H9 (cell line): ENCODE measurements around the gene LHX4. TPM values are rescaled to one million over a fixed set of nuclear protein-coding genes. Genes with fewer than 3 reads are reported as not detected.
A peak's percentile ranks its signal among the peaks of the same experiment; 100 is the strongest.

Experiments used
- DNase-seq: peaks from one replicate; pipeline ENCODE4 v3.0.0-alpha.2; 2017
- H2AFZ ChIP-seq: one replicate; pipeline ENCODE4 v1.6.1; 2013; ENCODE audit warnings: mild to moderate bottlenecking, low read length, control low read depth, moderate library complexity
- H2AK5ac ChIP-seq: 2 replicates; pipeline ENCODE4 v1.6.1; 2013; ENCODE audit warnings: low read length, control low read depth, mixed read lengths; ENCODE audit not compliant: insufficient read length
- H2BK120ac ChIP-seq: one replicate; pipeline ENCODE4 v1.6.1; 2013; ENCODE audit warnings: low read depth, mild to moderate bottlenecking, low read length, control low read depth, inconsistent platforms; ENCODE audit not compliant: poor library complexity, severe bottlenecking
- H2BK12ac ChIP-seq: 2 replicates; pipeline ENCODE4 v1.6.1; 2013; ENCODE audit warnings: low read length, control low read depth, mixed read lengths, low read depth; ENCODE audit not compliant: insufficient read length
- H2BK15ac ChIP-seq: 2 replicates; pipeline ENCODE4 v1.6.1; 2013; ENCODE audit warnings: low read depth, low read length, control low read depth
- H2BK20ac ChIP-seq: one replicate; pipeline ENCODE4 v1.6.1; 2013; ENCODE audit warnings: low read depth, mild to moderate bottlenecking, low read length, control low read depth, inconsistent platforms; ENCODE audit not compliant: poor library complexity, severe bottlenecking
- H2BK5ac ChIP-seq: 2 replicates; pipeline ENCODE4 v1.6.1; 2013; ENCODE audit warnings: low read length, control low read depth, mixed read lengths; ENCODE audit not compliant: insufficient read length
- H3K14ac ChIP-seq: 2 replicates; pipeline ENCODE4 v1.6.1; 2013; ENCODE audit warnings: low read length, control low read depth; ENCODE audit not compliant: insufficient read depth
- H3K18ac ChIP-seq: 2 replicates; pipeline ENCODE4 v1.6.1; 2013; ENCODE audit warnings: low read depth, mild to moderate bottlenecking, mixed read lengths, low read length, control low read depth; ENCODE audit not compliant: insufficient read length
- H3K23ac ChIP-seq: 2 replicates; pipeline ENCODE4 v1.6.1; 2013; ENCODE audit warnings: low read length, control low read depth, mixed read lengths, low read depth; ENCODE audit not compliant: insufficient read length
- H3K23me2 ChIP-seq: 2 replicates; pipeline ENCODE4 v1.6.1; 2013; ENCODE audit warnings: low read depth, mild to moderate bottlenecking, mixed read lengths, low read length, control low read depth; ENCODE audit not compliant: insufficient read length, poor library complexity, severe bottlenecking
- H3K27ac ChIP-seq: 2 replicates; pipeline ENCODE4 v1.5.1; 2013; ENCODE audit warnings: low read length, control low read depth, mixed read lengths, low read depth; ENCODE audit not compliant: insufficient read length
- H3K27me3 ChIP-seq: 2 replicates; pipeline ENCODE4 v1.6.1; 2013; ENCODE audit warnings: low read length, control low read depth, inconsistent platforms; ENCODE audit not compliant: insufficient read depth
- H3K4ac ChIP-seq: 2 replicates; pipeline ENCODE4 v1.6.1; 2013; ENCODE audit warnings: low read depth, mild to moderate bottlenecking, control low read depth, inconsistent platforms, low read length, moderate library complexity
- H3K4me1 ChIP-seq: 2 replicates; pipeline ENCODE4 v1.6.1; 2013; ENCODE audit warnings: low read length, control low read depth, inconsistent platforms; ENCODE audit not compliant: insufficient read depth
- H3K4me2 ChIP-seq: 2 replicates; pipeline ENCODE4 v1.6.1; 2013; ENCODE audit warnings: low read length, control low read depth, mixed read lengths; ENCODE audit not compliant: insufficient read length, insufficient read depth
- H3K56ac ChIP-seq: 2 replicates; pipeline ENCODE4 v1.6.1; 2013; ENCODE audit warnings: low read depth, mild to moderate bottlenecking, mixed read lengths, low read length, control low read depth; ENCODE audit not compliant: insufficient read length
- H3K79me1 ChIP-seq: 2 replicates; pipeline ENCODE4 v1.6.1; 2013; ENCODE audit warnings: low read depth, mild to moderate bottlenecking, moderate library complexity, low read length, control low read depth, inconsistent platforms; ENCODE audit not compliant: insufficient read depth, poor library complexity, severe bottlenecking
- H3K79me2 ChIP-seq: 2 replicates; pipeline ENCODE4 v1.6.1; 2013; ENCODE audit warnings: low read length, control low read depth, inconsistent platforms; ENCODE audit not compliant: insufficient read depth
- H3K9ac ChIP-seq: 2 replicates; pipeline ENCODE4 v1.6.1; 2013; ENCODE audit warnings: low read length, control low read depth, mixed read lengths; ENCODE audit not compliant: insufficient read length; ENCODE audit errors: extremely low read depth
- H3K9me3 ChIP-seq: one replicate; pipeline ENCODE4 v1.6.1; 2013; ENCODE audit warnings: low read depth, low read length, inconsistent platforms; ENCODE audit not compliant: control insufficient read depth
- H3T11ph ChIP-seq: one replicate; pipeline ENCODE4 v1.6.1; 2013; ENCODE audit warnings: mild to moderate bottlenecking, low read length, control low read depth, inconsistent platforms
- H4K20me1 ChIP-seq: one replicate; pipeline ENCODE4 v1.6.1; 2013; ENCODE audit not compliant: control insufficient read depth, insufficient read length, insufficient read depth
- H4K5ac ChIP-seq: 2 replicates; pipeline ENCODE4 v1.6.1; 2013; ENCODE audit warnings: low read depth, mild to moderate bottlenecking, mixed read lengths, low read length, control low read depth; ENCODE audit not compliant: insufficient read length
- H4K8ac ChIP-seq: replicated peaks from 2 replicates; pipeline ENCODE4 v1.6.1; 2013; ENCODE audit warnings: low read length, control low read depth, mixed read lengths, low read depth; ENCODE audit not compliant: insufficient read length
- H4K91ac ChIP-seq: 2 replicates; pipeline ENCODE4 v1.6.1; 2013; ENCODE audit warnings: low read depth, mild to moderate bottlenecking, moderate library complexity, mixed read lengths, low read length, control low read depth; ENCODE audit not compliant: insufficient read length
- H3K27ac Mint-ChIP-seq, 3 experiments: 2 replicates in 2 of 3; 3 replicates in 1 of 3; pipeline ENCODE4 v1.8.0; 2020 to 2021; ENCODE audit warnings: mixed read lengths in 3 of 3, mild to moderate bottlenecking in 1 of 3, moderate library complexity in 1 of 3
- H3K27me3 Mint-ChIP-seq: 2 replicates; pipeline ENCODE4 v1.8.0; 2021; ENCODE audit warnings: low read depth, mild to moderate bottlenecking, moderate library complexity, mixed read lengths
- H3K36me3 Mint-ChIP-seq, 3 experiments: 2 replicates in 2 of 3; 3 replicates in 1 of 3; pipeline ENCODE4 v1.8.0; 2020 to 2021; ENCODE audit warnings: low read depth in 3 of 3, mixed read lengths in 3 of 3; ENCODE audit not compliant: insufficient read depth in 1 of 3
- H3K4me1 Mint-ChIP-seq, 2 experiments: 2 replicates each; pipeline ENCODE4 v1.8.0; 2020; ENCODE audit warnings: mixed read lengths in 2 of 2
- H3K4me3 Mint-ChIP-seq, 2 experiments: 2 replicates in 1 of 2; 3 replicates in 1 of 2; pipeline ENCODE4 v1.8.0; 2020 to 2021; ENCODE audit warnings: mild to moderate bottlenecking in 2 of 2, mixed read lengths in 2 of 2, moderate library complexity in 1 of 2
- H3K9me3 Mint-ChIP-seq, 2 experiments: 2 replicates in 1 of 2; 3 replicates in 1 of 2; pipeline ENCODE4 v1.8.0; 2020; ENCODE audit warnings: mild to moderate bottlenecking in 2 of 2, mixed read lengths in 2 of 2, moderate library complexity in 1 of 2
- CTCF ChIP-seq: fragments of 200-600 bp; sonication (generic); conservative IDR thresholded peaks from 3 replicates; pipeline ENCODE4 v1.8.0; 2021; ENCODE audit warnings: antibody characterized with exemption, mild to moderate bottlenecking
- whole genome bisulfite sequencing: extraction: QIAGEN DNeasy Blood & Tissue Kit; methylation state at CpG from one replicate; pipeline ENCODE4 v1.1.7; 2013; ENCODE audit warnings: missing lambda C conversion rate, low lambda C conversion rate, mixed read lengths; ENCODE audit not compliant: insufficient read length; ENCODE audit errors: extremely low coverage; 5-methylcytosine and 5-hydroxymethylcytosine counted together
- total RNA-seq: library from RNA; stranded (reverse); gene quantifications from 2 replicates; pipeline ENCODE4 v1.2.1, GENCODE V29; 2021

LHX4 gene
- total RNA-seq, 1 experiment from 2014 or later = 1.9 TPM

GRCh38 chr1:180269645-180270529 is 39.8 kb downstream of the LHX4 start:
- H3K36me3 Mint-ChIP-seq = peaks cover 18 to 25% (median 22%) of the 10 kb centered on the region in 3 experiments
- H3K9me3 ChIP-seq = no peaks in the 10 kb centered on the region
- no peaks in the 10 kb centered on the region for H3K27me3 ChIP-seq
- peaks cover 8% of the 10 kb centered on the region; the same call in 1 of the 2 replicates for H3K4me1 ChIP-seq
- peaks cover 2% of the 10 kb centered on the region for H3K27me3 Mint-ChIP-seq
- no peaks in the 10 kb centered on the region for H4K20me1 ChIP-seq
- no peak overlapping the region for H3K4ac ChIP-seq
- H3K4me3 Mint-ChIP-seq = peak overlapping the region in 1 of 2 experiments; percentile 50; a peak in 2 of 5 replicates
- H3K23me2 ChIP-seq = no peaks in the 10 kb centered on the region
- H3K4me1 Mint-ChIP-seq = peaks cover 55 to 67% of the 10 kb centered on the region in 2 experiments
- H2BK5ac ChIP-seq = no peak overlapping the region
- H3K14ac ChIP-seq = no peak overlapping the region
- H3K9ac ChIP-seq = no peak overlapping the region
- no peak overlapping the region for H2AFZ ChIP-seq
- no peak overlapping the region for H2BK120ac ChIP-seq
- DNase-seq = peak; percentile 67
- H2BK15ac ChIP-seq = no peak overlapping the region
- no peaks in the 10 kb centered on the region for H3K79me2 ChIP-seq
- H4K8ac ChIP-seq = no peak overlapping the region
- H3K27ac ChIP-seq = no peak overlapping the region
- no peak overlapping the region for H4K5ac ChIP-seq
- no peaks in the 10 kb centered on the region for H3K9me3 Mint-ChIP-seq
- peak; percentile 61 for TF ChIP-seq CTCF
- no peak overlapping the region for H3K56ac ChIP-seq
- H2BK12ac ChIP-seq = no peak overlapping the region
- H2BK20ac ChIP-seq = no peak overlapping the region
- H3K23ac ChIP-seq = no peak overlapping the region
- no peak overlapping the region for H3K4me2 ChIP-seq
- WGBS = no CpG with 5 or more reads among the region's 14 CpGs
- no peak overlapping the region for H3T11ph ChIP-seq
- peak overlapping the region; percentile 52 to 94 (median 76) for H3K27ac Mint-ChIP-seq
- no peak overlapping the region for H3K18ac ChIP-seq
- no peak overlapping the region for H4K91ac ChIP-seq
- H3K79me1 ChIP-seq = no peaks in the 10 kb centered on the region
- H2AK5ac ChIP-seq = no peak overlapping the region
